RWPE1 (cell line): ENCODE data around the gene SRPK2.

Experiments
- CTCF ChIA-PET: fragments of 350-600 bp; sonication (Branson Sonifier 250); formaldehyde crosslinking; extraction: SDS; loops from one replicate; lab custom pipeline; 2021; lab: Yijun Ruan, JAX
- POLR2A ChIA-PET: fragments of 400-600 bp; formaldehyde crosslinking; extraction: SDS; loops from one replicate; lab custom pipeline; 2020; ENCODE audit warnings: antibody characterized with exemption; ENCODE audit not compliant: low non-redundant PET; lab: Yijun Ruan, JAX
- DNase-seq: peaks from one replicate; pipeline ENCODE4 v3.0.0; 2012; ENCODE audit warnings: low spot score
- H3K27ac ChIP-seq: fragments of 450-650 bp; 2 replicates; pipeline ENCODE4 v1.5.1; 2017
- TF ChIP-seq, protein P1 (sequence below): fragments of 450-650 bp; conservative IDR thresholded peaks from 2 replicates; pipeline ENCODE4 v1.5.1; 2017; ENCODE audit warnings: low read depth, mild to moderate bottlenecking

The SRPK2 gene

DNA sequence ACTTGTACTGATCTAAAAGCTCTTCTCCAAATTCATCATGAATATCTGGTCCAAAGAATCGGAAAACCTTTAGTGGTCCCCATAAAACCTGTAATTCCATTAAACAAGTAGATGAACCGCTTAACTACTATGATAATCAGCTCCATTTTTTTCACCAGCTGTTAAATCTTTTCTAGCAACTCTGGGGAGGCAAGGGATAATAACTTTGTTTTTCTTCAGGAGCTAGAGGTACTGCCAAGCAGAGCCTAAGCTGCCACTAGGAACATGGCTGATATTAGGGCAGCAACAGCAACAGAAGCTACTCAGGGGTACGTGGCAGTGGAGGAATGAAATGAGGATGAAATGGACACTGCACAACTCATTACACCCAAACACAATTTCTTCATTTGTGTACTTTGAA is 138.0 kb downstream of the SRPK2 start:
- ChIA-PET POLR2A (no interaction called here), CTCF (interaction anchor here (0.7 to 1.1 kb wide), 2 partner anchors 11 to 16 kb away, joined by 3 to 4 read pairs; no protein-coding TSS in a partner anchor)
- TF ChIP-seq, protein P1, sequence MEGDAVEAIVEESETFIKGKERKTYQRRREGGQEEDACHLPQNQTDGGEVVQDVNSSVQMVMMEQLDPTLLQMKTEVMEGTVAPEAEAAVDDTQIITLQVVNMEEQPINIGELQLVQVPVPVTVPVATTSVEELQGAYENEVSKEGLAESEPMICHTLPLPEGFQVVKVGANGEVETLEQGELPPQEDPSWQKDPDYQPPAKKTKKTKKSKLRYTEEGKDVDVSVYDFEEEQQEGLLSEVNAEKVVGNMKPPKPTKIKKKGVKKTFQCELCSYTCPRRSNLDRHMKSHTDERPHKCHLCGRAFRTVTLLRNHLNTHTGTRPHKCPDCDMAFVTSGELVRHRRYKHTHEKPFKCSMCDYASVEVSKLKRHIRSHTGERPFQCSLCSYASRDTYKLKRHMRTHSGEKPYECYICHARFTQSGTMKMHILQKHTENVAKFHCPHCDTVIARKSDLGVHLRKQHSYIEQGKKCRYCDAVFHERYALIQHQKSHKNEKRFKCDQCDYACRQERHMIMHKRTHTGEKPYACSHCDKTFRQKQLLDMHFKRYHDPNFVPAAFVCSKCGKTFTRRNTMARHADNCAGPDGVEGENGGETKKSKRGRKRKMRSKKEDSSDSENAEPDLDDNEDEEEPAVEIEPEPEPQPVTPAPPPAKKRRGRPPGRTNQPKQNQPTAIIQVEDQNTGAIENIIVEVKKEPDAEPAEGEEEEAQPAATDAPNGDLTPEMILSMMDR = no peak
- no peak overlapping the region for H3K27ac ChIP-seq
- no peak for DNase-seq

DNA sequence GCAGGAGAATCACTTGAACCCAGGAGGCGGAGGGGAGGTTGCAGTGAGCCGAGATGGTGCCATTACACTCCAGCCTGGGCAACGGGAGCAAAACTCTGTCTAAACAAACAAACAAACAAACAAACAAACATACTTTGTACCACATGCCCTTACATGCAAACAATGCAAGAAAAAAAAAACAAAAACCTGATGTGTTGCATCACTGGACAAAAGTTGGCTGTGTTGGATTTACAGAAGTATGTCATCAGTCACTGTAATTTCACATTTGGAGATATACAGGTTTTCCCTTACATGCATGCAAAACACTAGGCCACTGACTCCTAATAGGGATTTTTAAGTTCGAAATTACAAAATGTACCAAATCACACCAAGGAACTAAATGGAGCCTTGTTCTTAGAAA is 138.5 kb downstream of the SRPK2 start:
- TF ChIP-seq, protein P1 = no peak
- ChIA-PET POLR2A (no interaction called here), CTCF (interaction anchor here (1.1 kb wide), 1 partner anchor 10 kb away, joined by 3 read pairs; no protein-coding TSS in a partner anchor)
- no peak for DNase-seq
- H3K27ac ChIP-seq = no peak overlapping the region

DNA sequence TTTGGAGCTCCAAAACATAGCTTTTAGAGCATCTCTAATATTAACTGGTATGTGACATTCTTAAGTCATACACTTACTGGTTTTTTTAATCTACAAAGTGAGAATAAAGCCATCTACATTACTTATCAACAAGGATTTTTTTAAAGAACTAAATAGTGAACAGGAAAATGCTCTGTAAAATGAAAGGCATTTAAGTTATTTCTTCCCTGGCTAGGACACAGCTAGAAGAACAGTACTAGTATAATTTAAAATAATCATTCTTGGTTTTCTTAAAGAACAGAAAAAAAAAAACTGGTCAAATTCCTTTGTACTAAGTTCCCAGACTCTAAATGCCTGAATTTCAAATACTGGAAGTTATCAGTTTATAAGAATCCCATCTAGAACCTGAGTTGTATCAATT is 139.5 kb downstream of the SRPK2 start:
- POLR2A ChIA-PET = no interaction called here
- H3K27ac ChIP-seq = no peak overlapping the region
- CTCF ChIA-PET = no interaction called here
- TF ChIP-seq, protein P1 = no peak
- DNase-seq = no peak

DNA sequence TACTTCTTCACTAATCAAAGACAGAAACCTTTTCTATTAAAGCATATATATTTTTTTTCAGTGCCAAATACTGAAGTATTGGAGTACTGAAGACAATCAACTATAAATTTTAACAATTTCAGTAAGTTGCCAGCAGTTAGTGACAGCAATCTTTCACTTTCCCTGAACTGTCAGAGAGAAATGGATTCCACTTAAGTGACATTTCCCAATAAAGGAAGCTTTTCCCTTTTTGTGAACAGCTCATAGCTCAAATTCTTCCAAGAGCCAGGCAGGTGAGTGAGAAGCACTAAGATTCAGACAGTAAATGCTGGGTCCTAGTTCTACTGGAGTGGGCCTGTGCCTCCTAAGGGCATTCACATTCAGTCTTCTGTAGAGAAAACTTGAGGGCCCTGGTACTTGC is 142.0 kb downstream of the SRPK2 start:
- no peak overlapping the region for H3K27ac ChIP-seq
- ChIA-PET CTCF (no interaction called here), POLR2A (no interaction called here)
- TF ChIP-seq, protein P1 = no peak
- no peak for DNase-seq

DNA sequence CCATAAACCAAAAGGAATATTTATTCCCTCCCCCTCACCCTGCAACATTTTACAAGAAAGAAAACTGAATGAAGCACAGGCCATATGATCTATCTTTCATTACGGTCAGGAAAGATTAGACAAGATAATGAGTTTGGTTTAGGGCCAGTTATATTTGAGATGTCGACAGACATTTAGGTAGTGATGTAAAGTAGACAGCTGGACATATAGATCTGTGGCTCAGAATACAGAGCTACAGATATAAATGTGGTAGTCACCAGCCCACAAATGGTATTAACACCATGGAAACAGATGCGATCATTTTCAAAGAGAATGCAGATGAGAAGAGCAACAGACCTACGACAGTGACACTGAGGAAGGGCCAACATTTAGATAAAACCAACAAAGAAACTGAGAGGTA is 142.5 kb downstream of the SRPK2 start:
- ChIA-PET POLR2A (no interaction called here), CTCF (no interaction called here)
- no peak for DNase-seq
- H3K27ac ChIP-seq = no peak overlapping the region
- TF ChIP-seq, protein P1 = no peak

DNA sequence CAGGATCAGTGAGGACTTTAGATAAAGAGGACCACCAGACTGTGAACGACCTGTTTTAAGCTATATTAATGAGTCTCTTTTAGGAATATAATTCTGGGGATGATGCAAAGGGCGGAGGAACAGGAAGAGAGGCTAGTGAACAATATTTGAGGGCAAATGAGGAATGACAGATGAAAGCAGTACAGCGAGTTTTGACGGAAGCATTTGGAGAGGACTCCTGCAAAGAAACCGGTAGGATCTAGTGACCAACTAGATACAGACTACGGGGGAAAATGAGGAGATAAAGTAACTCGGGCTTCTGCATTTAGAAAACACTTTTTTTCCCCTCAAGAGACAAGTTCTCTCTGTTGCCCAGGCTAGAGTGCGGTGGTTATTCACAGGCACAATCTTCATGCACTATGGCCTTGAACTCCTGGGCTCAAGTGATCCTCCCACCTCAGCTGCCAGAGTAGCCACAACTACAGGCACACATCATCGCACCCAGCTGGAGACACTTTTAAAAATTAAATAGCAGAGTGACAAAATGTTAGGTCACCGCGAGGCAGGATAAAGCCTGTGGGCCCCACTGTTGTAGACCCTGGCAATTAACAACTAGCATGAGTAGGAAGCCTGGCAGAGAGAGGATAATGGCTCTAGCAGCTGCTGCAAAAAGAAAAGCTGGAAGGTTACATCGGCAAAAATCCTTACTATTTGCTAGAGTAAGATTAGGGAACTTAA is 143.2 kb downstream of the SRPK2 start:
- no peak overlapping the region for H3K27ac ChIP-seq
- TF ChIP-seq, protein P1 = no peak
- POLR2A ChIA-PET = no interaction called here
- CTCF ChIA-PET = interaction anchor here (0.6 kb wide), 1 partner anchor 205 kb away, joined by 5 read pairs; no protein-coding TSS in a partner anchor
- no peak for DNase-seq
